ENCODE results near the gene EFCAB8.

The EFCAB8 gene

GRCh38 chr20:33009214-33010132 is 150.8 kb downstream of the EFCAB8 start:
- DNase-seq = no peak

DNA sequence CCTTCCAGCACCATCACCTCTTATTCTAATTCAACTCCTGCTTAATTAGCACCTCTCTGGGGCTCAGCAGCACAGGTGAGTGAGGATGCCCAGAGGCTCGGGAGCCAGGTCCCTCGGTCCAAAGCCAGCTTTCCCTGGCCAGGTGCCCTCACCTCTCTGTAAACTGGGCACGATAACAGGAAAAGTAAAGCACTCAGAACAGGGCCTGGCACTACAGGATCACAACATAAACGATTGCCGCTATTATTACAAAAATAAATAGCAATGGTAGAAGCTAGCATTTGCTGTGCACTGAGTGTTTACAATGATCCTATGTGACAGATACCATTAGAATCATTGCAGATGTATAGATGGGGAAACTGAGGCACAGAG is 151.4 kb downstream of the EFCAB8 start:
- DNase-seq = no peak

DNA sequence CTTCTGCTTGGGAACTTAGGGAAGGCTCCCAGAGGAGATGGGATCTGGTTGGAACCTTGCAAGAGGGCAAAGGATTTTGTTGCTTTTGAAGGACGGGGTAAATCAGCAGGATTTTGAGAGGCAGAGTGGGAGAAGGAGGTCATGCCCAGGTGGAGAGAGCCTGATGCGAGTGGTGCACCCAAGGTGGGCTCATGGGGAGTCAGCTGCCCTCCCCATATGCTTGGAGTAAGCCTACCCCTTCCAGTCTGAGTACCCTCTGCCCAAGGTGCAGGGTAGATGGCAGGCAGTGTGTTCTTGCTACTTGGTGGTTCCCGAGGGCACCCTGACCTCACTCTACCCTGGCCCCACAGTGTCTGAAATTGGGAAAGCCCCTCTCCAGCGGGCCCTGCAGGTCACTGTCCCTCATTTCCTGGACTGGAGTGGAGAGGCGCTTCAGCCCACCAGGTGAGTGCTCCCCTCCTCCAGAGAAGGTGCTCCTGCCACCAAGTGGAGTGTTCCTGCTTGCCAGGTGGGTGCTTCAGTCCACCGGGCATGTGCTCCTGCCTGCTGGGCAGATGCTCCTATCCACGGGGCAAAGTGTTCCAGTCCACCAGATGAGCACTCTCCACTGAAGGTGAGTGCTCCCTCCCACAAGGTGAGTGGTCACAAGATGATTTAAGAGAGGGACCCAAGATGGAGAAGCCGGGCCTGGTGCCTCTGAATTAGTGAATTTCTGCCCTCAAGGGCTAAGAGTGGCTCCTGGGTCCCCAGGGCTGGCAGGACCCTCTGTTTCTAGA is 152.1 kb downstream of the EFCAB8 start:
- no peak for DNase-seq
